Measurements from ENCODE around the gene PFKFB4. TPM values are rescaled to one million over a fixed set of nuclear protein-coding genes. Genes with fewer than 3 reads are reported as not detected.

The PFKFB4 gene
- total and polyA plus RNA-seq, 9 of the 15 experiments (the other 6 are each of a cell fraction or from before 2014, with no cell fraction given) = 0.92 to 56.3 (median 13.5) TPM

GRCh38 chr3:48600711-48601621, 44.4 kb upstream of the PFKFB4 start (continued):
- TF ChIP-seq CBFA2T2 (conservative IDR thresholded peaks at IDR 0.05) (no peak), NFIC (IDR thresholded peaks at IDR 0.05) (no peak)

GRCh38 chr3:48599509-48600285, 43.1 kb upstream of the PFKFB4 start:
- no peaks in the 10 kb centered on the region for H3K79me2 ChIP-seq (ENCODE audit: control insufficient read depth, insufficient read depth, low read length)
- no peaks in the 10 kb centered on the region for H3K27me3 ChIP-seq (ENCODE audit: control insufficient read depth in 2 of 2, insufficient read depth in 2 of 2, low read length in 2 of 2)
- no peaks in the 10 kb centered on the region for H4K20me1 ChIP-seq (replicated peaks; ENCODE audit: control insufficient read depth, insufficient read depth, low read length)
- no peak for ATAC-seq
- H3K9me3 ChIP-seq (replicated peaks; ENCODE audit: control insufficient read depth, insufficient read depth, low read depth, low read length) = no peaks in the 10 kb centered on the region
- no peak overlapping the region for H3K9ac ChIP-seq (ENCODE audit: insufficient read depth in 1 of 2, low read depth in 2 of 2, low read length in 2 of 2)
- peaks cover 71% of the 10 kb centered on the region; the same call in 2 of the 3 replicates for H3K36me3 ChIP-seq (ENCODE audit: control insufficient read depth, insufficient read depth, low read length)
- intact Hi-C loops (cut with micrococcal nuclease) = no loop called here
- CTCF ChIA-PET (ENCODE audit: low intra/inter-chr PET ratio) = no interaction called here
- no peak for DNase-seq (ENCODE audit: extremely low read depth in 1 of 4, low spot score in 3 of 4)
- in situ Hi-C loops (cut with MboI) = no loop called here
- no peak for FAIRE-seq
- H3K4me1 ChIP-seq (replicated peaks in 1 of 2; ENCODE audit: control insufficient read depth in 2 of 2, insufficient read depth in 2 of 2, low read length in 2 of 2) = peaks cover 12 to 23% of the 10 kb centered on the region in 2 experiments; a peak in 4 of 5 replicates
- no peak overlapping the region for H2AFZ ChIP-seq (ENCODE audit: low read depth, low read length)
- no peak overlapping the region for H3K27ac ChIP-seq (ENCODE audit: extremely low read depth, low read depth, low read length)
- POLR2A ChIA-PET = interaction anchor here (0.5 to 1.0 kb wide), 3 partner anchors 10 to 841 kb away, joined by 3 read pairs; no protein-coding TSS in a partner anchor
- no peak overlapping the region for H3K4me3 ChIP-seq
- WGBS (ENCODE audit: insufficient coverage, low coverage, missing lambda C conversion rate) = 93% methylated on average over 5 of the region's 12 CpGs
- H3K4me2 ChIP-seq (ENCODE audit: insufficient read depth, low read length) = no peak overlapping the region
- BruUV-seq (replicated peaks) = no TSS peak
- no peaks in the 10 kb centered on the region for H3K9me1 ChIP-seq (ENCODE audit: control insufficient read depth, insufficient read depth, low read length)
- TF ChIP-seq MAFG (tag; conservative IDR thresholded peaks at IDR 0.05) (no peak), U2AF2 (optimal IDR thresholded peaks at IDR 0.05; ENCODE audit: low read depth, low read length) (no peak), POLR2G (IDR thresholded peaks at IDR 0.05; ENCODE audit: low read depth, low read length) (0 out of 2 replicates have a peak, but pooled peaks have one; percentile 34), NCOA2 (IDR thresholded peaks at IDR 0.05; ENCODE audit: partially characterized antibody in 2 of 2) (no peak)

All from K562 (cell line).